Stomach (tissue), 4 donors: ENCODE results near the gene OLIG1.

Experiments
- CTCF ChIP-seq, 7 experiments: fragments of 450-650 bp in 4 of 7; fragments of 200-600 bp in 3 of 7; sonication (generic) in 3 of 7; IDR thresholded peaks; one replicate each; pipeline ENCODE4 v1.5.1; 2016 to 2019; ENCODE audit warnings: antibody characterized with exemption in 7 of 7, control low read depth in 2 of 7, mild to moderate bottlenecking in 1 of 7
- POLR2A ChIP-seq, 4 donors: fragments of 450-650 bp; IDR thresholded peaks; one replicate each; pipeline ENCODE4 v1.6.1; 2016; ENCODE audit warnings: antibody characterized with exemption in 4 of 4, control low read depth in 2 of 4, mild to moderate bottlenecking in 1 of 4, moderate library complexity in 1 of 4
- POLR2AphosphoS5 ChIP-seq, 3 donors: sonication (generic); formaldehyde crosslinking; IDR thresholded peaks; one replicate each; pipeline ENCODE4 v1.6.1; 2016; ENCODE audit warnings: antibody characterized with exemption in 3 of 3

- TF ChIP-seq CTCF (IDR thresholded peaks at IDR 0.05) (no peak), POLR2A (IDR thresholded peaks at IDR 0.05) (no peak), POLR2AphosphoS5 (IDR thresholded peaks at IDR 0.05) (no peak)
Observed at GRCh38 chr21:33117101-33117888, 47.4 kb downstream of the OLIG1 start.
